NCI-H748 (cell line): Measurements from ENCODE around the gene F2.
"Not testable (repeated sequence)": the region's sequence is repeated elsewhere in the genome, so short reads cannot be mapped to it uniquely, and the experiment has no call there.

Experiments
- DNase-seq: peaks from one replicate; lab custom pipeline; 2025; ENCODE audit not compliant: unreplicated experiment; lab: John Stamatoyannopoulos, UW

Gene F2

DNA sequence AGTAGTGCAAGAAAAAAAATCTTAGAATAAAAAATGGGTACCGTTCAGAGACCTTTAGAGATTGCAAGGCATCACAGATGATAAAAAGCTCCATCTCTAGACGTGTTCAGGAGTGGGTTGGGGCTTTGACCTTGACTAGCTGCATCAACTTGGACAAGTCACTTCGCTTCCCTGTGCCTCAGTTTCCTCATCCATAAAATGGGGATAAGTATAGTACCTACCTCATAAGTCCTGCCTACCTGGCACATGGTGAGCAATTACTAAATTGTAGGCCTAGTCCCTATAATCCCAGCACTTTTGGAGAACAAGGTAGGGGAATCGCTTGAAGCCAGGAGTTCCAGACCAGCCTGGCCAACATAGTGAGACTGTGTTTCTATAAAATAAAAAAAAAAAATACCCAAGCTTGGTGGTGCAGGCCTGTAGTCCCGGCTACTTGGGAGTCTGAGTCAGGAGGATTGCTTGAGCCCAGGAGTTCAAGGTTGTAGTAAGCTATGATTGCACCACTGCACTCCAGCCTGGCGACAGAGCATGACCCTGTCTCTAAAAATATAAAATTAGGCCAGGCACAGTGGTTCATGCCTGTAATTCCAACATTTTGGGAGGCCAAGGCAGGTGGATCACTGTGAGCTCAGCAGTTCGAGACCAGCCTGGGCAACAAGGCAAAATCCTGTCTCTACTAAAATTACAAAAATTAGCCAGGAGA lies 6.0 kb upstream of the F2 start:
- no peak for DNase-seq

DNA sequence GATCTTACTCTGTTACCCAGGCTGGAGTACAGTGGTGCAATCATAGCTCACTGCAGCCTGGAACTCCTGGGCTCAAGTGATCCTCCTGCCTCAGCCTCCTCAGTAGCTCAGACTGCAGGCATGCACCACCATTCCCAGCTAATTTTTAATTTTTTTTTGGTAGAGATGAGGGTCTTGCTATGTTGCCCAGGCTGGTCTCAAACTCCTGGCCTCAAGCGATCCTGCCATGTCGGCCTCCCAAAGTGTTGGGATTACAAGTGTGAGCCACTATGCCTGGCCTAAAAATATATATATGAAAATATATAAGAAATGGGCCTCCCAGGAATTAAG lies 1.2 kb upstream of the F2 start:
- DNase-seq = not testable (repeated sequence)

DNA sequence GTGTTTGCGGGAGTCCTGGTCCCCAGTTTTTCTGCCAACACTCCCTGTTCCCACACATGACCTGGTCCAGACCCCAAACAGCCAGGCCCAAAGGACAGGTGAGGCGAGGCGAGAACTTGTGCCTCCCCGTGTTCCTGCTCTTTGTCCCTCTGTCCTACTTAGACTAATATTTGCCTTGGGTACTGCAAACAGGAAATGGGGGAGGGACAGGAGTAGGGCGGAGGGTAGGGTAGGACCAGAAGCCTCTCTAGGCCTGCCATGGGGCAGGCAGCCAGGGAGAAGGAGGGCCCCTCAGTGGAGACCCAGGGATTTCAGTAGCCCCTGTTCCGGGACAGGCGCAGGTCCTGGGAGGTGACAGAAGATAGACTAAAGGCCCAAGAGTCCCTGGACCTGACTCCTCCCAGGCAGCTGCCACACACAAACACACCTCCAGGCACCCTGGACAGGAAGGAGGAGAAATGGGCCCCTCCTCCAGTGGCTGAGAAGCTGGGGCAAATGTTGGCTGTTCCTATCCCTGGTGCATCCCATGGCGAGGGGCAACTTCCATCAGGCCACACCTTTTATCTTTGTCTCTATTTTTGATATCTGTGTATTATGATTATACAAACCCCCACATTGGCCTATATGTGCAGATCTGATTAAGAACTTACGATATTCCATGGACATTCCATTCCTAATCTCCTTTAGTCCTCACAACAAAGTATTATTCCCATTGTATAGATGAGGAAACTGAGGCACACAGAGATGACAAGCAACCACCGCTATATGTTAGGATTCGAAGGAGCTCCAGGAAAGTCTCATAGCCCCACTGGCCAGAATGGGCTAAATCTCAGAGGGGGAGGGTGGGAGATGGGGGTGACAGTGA lies 626 bp upstream of the F2 start:
- peak; percentile 53 for DNase-seq

DNA sequence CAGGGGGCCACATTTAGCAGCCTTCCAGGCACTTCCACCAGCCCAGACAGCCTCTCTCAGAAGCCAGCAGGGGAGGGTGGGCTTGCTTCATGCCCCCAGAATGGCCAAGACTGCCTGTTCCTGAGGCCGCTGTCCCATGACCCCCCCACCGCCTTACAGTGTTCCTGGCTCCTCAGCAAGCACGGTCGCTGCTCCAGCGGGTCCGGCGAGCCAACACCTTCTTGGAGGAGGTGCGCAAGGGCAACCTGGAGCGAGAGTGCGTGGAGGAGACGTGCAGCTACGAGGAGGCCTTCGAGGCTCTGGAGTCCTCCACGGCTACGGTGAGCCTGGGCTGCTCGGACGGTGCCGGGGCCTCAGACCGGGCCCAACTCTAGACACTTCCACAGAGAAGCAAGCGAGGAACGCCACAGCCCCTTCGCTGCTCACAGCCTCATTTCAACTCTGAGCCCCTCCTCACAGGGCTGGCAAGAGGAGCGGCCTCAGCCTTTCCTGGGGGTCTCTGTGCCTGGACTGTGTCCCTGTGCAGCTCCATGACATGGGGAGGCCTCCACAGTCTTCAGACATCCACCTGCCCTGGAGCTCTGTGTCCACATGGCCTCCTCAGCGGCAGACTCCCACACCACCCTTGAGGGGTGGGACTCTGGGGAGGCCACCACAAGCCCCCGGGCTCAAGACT lies 668 bp downstream of the F2 start:
- DNase-seq = no peak

DNA sequence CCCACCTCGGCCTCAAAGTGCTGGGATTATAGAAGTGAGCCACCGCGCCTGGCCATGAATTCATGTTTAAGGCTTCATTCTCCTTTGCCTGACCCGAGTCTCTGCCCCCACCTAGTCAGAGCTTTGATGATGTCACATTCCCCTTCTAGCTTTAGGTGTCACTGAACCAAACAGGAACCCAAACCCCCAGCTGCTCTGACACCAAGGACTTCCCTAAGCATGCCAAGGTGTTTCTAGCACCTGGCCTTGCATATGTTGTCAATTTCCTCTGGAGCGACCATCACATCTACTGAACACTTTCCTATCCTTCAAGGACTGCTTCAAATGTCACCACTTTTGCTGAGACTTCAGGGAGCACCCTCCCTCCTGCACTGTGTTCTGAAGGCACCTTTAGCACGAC lies 2.3 kb downstream of the F2 start:
- no peak for DNase-seq

DNA sequence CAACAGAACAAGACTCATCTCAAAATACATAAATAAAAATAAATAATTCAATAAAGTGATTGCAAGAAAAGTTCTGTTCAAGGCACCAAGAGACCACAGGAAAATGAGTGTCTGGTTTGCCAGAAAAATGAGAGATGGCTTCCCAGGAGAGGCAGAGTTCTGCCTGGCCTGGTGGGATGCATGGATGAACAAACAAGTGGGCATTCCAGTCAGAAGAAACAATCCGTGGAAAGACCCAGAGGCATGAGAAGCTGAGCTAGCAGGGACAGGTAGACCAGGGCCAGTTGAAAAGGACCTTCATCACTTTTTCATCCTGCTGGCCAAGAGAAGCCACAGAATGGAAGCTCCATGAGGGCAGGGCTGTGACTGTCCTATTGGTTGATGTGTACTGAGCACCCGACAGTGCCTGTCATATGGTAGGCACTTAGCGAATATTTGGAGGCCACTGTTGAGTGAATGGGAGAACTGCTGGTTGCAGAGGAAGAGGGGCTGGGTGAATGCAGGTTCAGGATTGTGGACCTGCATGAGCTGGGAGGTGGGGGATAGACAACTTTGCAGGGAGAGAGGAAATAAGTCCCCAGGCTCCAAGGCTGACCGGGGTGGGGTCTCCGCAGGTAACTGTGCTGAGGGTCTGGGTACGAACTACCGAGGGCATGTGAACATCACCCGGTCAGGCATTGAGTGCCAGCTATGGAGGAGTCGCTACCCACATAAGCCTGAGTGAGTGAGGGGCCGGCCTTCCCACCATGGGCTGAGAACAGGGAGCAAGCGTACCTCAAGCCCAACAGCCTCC lies 3.7 kb downstream of the F2 start:
- no peak for DNase-seq

DNA sequence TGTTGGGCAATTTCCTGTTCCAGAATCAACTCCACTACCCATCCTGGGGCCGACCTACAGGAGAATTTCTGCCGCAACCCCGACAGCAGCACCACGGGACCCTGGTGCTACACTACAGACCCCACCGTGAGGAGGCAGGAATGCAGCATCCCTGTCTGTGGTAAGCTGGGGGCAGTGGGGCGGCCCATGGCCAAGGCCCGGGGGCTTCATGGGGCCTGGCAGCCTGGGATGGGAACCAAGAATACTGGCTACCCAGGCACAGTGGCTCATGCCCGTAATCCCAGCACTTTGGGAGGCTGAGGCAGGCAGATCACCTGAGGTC lies 4.3 kb downstream of the F2 start:
- DNase-seq = no peak

DNA sequence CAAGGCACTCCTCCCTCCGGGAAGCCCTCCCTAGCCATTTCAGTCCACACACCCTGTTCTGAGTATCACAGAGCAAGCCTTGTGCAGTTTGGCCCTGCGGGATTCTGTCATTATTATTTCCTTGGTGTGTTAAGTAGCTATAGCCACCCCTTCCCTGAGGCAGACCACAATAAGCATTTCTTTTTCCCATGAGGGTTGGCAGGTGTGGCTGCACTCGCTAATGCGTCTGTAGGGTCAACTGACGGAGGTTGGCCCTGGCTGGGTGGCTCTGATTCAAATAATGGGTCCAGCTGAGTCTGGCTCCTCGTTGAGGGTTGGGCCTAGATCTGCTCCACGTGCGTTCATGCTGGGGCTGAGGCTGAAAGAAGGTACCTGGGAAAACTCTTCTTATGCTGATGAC lies 5.1 kb downstream of the F2 start:
- DNase-seq = no peak

DNA sequence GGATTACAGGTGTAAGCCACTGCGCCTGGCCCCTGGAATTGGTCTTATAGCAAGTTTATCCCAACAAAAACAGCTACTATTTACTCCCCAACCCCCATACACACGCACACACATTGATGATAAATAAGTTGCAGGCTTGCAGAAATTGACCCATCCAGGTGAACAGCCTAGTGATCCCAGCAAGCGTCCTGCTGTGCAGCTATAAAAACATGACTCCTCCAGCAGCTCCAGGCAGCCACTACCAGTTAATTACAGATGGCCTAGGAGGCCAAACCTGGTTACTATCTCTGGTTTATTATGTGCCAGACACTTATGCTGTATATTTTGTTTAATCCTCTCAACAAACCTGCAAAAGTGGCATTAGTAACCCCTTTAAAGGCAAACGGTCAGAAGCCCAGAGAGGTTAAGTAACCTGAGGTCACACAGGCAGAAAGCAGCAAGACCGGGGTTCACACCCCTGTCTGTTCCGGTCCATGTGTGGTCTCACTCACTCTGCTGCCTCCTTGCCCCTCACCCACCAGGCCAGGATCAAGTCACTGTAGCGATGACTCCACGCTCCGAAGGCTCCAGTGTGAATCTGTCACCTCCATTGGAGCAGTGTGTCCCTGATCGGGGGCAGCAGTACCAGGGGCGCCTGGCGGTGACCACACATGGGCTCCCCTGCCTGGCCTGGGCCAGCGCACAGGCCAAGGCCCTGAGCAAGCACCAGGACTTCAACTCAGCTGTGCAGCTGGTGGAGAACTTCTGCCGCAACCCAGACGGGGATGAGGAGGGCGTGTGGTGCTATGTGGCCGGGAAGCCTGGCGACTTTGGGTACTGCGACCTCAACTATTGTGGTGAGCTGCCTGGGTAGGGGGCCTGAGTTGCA lies 6.6 kb downstream of the F2 start:
- DNase-seq = no peak

DNA sequence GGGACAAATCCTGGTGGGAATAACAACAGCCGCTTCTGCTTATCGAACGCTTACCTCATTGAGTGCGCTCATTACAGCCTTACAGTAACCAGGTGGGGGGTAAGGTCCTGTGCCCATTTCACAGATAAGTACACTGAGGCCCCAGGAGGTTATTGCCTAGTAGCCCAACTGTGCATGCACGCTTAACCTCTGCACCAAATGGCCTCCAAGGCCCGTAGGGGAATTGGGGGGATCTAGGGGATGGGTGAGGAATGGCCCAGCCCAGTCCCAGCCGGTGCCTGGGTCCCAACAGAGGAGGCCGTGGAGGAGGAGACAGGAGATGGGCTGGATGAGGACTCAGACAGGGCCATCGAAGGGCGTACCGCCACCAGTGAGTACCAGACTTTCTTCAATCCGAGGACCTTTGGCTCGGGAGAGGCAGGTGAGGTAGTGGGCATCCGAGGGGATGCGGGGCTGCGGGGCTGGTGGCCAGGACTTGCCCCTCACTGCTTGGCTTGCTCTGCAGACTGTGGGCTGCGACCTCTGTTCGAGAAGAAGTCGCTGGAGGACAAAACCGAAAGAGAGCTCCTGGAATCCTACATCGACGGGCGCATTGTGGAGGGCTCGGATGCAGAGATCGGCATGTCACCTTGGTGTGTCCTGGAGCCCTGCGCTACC lies 7.3 kb downstream of the F2 start:
- DNase-seq = no peak

DNA sequence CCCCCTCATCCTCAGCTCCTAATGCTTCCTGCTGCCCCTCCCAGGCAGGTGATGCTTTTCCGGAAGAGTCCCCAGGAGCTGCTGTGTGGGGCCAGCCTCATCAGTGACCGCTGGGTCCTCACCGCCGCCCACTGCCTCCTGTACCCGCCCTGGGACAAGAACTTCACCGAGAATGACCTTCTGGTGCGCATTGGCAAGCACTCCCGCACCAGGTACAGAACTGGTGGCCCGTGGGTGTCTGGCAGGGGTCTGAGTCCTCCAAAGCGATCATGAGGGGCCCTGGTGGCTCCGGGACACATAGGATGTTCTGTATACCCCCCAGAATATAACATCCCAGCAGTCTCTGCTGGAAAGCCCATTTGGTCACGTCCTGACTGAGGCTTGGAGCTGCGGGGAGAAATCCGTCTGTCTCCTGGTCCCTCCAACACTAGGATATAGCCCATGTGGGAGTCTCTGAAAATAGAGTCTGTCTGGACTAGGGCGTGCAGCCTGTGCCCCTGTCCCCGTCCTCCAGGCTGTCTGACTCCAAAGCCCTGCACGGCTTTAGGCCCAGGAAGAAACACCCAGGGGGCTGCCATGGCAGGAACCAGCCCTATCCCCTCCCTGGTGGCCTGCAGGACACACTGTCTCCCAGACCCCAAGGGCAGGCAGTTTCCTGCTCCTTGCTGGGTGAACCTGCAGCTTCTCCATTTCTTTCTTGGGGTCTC lies 9.1 kb downstream of the F2 start:
- DNase-seq = no peak

DNA sequence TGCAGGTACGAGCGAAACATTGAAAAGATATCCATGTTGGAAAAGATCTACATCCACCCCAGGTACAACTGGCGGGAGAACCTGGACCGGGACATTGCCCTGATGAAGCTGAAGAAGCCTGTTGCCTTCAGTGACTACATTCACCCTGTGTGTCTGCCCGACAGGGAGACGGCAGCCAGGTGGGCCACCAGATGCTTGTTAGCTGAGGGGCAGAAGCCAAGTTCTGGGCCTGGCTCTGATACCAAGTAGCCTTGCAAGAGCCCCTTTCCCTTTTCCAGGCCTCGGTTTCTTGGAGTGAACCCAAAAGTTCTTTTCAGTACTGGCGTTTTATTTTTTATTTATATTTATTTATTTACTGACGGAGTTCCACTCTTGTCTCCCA lies 9.6 kb downstream of the F2 start:
- no peak for DNase-seq

DNA sequence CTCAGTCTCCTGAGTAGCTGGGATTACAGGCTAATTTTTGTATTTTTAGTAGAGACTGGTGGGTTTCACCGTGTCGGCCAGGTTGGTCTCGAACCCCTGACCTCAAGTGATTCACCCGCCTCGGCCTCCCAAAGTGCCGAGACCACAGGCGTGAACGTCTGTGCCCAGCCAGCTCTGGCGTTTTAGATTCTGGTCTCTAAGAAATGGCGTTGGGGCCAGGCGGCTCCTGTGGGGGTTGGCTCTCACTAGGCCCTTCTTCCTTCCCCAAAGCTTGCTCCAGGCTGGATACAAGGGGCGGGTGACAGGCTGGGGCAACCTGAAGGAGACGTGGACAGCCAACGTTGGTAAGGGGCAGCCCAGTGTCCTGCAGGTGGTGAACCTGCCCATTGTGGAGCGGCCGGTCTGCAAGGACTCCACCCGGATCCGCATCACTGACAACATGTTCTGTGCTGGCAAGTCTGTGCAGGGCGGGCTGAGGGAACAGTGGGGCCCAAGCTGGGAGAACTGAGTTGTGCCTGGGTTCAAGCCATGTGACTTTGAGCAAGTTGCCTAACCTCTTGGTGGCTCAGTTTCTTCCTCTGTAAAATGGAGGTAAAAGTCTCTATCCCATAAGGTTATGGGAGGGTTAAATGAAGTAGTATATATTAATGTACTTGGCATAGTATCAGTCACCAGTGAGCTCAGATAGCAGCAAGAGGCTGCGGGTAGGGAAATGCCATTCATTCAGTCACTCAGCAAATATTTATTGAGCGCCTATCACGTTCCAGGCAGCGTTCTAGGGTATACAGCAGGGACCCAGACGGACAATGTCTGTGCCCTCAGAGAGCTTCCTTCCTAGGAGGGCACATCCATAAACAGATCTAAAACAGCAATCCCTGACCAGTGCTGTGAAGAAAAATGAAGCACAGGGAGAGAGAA lies 10.4 kb downstream of the F2 start:
- no peak for DNase-seq

DNA sequence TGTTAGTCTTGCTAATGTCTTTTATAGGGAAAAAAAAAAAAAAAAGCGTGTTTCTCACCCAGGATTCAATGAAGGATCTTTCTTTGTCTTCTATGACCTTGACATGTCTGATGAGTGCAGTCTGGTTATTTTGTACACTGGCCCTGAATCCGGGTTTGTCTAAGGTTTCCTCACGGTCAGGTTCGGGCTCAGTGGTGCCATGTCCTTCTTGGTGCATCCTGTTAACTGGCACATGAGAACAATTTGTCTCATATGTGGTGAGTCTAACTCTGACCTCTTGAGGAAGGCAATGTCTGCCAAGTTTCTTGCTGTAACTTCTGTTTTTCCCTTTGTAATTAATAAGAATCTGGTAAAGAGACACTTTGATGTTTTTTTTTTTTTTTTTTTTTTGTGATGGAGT lies 12.5 kb downstream of the F2 start:
- DNase-seq = no peak

DNA sequence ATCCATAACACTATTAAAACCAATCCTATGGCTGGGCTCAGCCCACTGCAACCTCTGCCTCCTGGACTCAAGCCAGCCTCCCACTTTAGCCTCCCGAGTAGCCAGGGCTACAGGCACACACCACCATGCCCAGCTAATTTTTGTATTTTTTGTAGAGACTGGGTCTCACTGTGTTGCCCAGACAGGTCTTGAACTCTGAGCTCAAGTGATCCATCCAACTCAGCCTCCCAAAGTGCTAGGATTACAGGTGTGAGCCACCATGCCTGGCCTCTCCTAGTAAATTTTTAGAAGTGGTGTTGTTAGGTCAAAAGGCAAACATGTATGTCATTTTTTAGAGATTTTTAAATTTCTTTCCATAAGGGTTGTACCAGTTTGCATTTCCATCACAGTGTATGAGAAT lies 14.2 kb downstream of the F2 start:
- DNase-seq = no peak

DNA sequence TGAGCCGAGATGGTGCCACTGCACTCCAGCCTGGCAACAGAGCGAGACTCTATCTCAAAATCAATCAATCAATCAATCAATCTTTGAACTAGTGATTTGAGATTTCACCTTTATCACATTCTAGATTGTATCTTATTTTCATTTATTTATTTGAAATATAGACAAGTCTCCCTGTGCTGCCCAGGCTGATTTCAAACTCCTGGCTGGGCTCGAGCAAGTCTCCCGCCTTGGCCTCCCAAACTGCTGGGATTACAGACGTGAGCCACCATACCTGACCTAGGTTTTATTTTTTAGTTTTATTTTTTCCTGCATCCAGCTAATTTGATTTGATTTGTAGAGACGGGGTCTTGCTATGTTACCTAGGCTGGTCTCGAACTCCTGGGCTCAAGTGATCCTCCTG lies 17.1 kb downstream of the F2 start:
- DNase-seq = no peak

DNA sequence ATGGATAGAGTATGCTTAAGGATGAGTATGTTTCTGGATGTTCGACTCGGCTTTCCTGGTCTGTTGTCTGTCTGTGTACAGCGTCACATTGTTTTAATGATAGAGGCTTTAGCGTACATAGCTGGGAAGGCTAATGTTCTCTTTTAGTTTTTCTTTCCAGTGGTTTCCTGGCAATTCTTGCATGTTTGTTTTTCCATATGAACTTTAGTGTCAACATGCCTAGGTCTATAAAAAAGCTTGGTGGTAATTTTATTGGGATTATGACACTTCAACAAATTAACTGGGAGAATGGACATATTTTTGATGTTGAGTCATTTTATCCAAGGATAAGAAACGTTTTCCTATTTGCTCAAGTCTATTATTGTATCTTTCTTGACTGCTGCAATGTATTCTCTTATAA lies 17.6 kb downstream of the F2 start:
- no peak for DNase-seq

DNA sequence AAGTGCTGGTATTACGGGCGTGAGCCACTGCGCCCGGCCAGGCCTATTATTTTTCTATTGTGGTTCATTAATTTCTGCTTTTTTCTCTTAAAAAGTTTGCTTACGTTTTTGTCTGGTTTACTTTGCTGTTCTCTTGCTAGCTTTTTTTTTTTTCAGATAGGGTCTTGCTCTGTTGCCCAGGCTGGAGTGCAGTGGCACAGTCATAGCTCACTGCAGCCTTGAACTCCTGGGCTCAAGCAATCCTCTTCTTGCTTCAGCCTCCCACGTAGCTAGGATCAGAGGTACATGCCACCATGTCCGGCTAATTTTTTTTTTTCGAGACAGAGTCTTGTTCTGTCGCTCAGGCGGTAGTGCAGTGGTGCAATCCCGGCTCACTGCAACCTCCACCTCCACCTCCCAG lies 18.7 kb downstream of the F2 start:
- DNase-seq = no peak

DNA sequence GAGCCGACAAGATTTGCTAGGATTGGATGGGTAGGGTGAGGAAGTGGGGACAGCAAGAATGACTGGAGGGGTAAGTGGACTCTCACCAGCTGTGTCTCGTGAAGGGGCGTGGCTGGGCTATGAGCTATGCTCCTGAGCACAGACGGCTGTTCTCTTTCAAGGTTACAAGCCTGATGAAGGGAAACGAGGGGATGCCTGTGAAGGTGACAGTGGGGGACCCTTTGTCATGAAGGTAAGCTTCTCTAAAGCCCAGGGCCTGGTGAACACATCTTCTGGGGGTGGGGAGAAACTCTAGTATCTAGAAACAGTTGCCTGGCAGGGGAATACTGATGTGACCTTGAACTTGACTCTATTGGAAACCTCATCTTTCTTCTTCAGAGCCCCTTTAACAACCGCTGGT lies 19.9 kb downstream of the F2 start:
- DNase-seq = no peak
